ENCODE data around the gene MED16. TPM values are rescaled to one million over a fixed set of nuclear protein-coding genes. Genes with fewer than 3 reads are reported as not detected.
"Not testable (repeated sequence)": the region's sequence is repeated elsewhere in the genome, so short reads cannot be mapped to it uniquely, and the experiment has no call there.

Gene MED16
- total RNA-seq, 1 experiment from 2014 or later, result 10.8 TPM

DNA sequence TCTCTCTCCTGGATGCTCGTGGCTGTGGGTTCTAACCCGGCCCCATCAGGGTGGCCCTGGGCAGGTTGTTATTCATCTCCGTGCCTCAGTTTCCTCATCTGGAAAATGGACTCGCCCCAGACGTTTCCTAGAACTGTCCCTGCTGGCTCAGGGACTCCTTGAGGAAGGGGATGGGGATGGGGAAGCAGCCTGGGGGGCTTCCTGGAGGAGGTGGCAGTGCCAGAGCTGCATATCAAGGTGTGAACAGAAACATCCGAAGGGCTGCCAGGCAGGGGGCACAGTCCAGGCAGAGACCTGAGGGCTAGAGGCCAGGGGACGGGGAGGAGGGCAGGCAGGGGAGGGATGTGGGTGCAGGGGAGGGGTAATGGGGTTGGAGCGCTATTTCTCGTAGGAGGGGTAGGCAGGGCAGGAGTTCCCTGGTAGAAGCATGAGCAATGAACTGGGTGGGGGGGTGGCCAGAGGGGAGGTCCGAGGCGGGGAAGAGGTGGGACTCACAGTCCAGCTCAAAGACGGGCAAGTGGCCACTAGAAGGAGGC, 44.5 kb downstream of the MED16 start:
- Histone ChIP-seq H3K27ac (ENCODE audit: low read length) (no peak overlapping the region), H3K4me1 (ENCODE audit: low read length) (no peaks in the 10 kb centered on the region), H3K4me3 (ENCODE audit: low read length) (no peak overlapping the region), H3K36me3 (ENCODE audit: insufficient read depth, low read length) (no peaks in the 10 kb centered on the region), H3K4me2 (ENCODE audit: low read depth, low read length, poor library complexity, severe bottlenecking) (no peak overlapping the region), H4K20me1 (ENCODE audit: insufficient read depth, low read depth, low read length) (no peaks in the 10 kb centered on the region), H3K9me3 (ENCODE audit: low read length) (no peaks in the 10 kb centered on the region), H2AFZ (ENCODE audit: low read length) (no peak overlapping the region), H3K9ac (ENCODE audit: low read length) (no peak overlapping the region), H3K9me2 (replicated peaks; ENCODE audit: insufficient read depth, low read length) (no peaks in the 10 kb centered on the region), H3K27me3 (ENCODE audit: low read length) (no peaks in the 10 kb centered on the region), H3K79me2 (ENCODE audit: low read length) (no peaks in the 10 kb centered on the region)
- DNase-seq, result no peak

DNA sequence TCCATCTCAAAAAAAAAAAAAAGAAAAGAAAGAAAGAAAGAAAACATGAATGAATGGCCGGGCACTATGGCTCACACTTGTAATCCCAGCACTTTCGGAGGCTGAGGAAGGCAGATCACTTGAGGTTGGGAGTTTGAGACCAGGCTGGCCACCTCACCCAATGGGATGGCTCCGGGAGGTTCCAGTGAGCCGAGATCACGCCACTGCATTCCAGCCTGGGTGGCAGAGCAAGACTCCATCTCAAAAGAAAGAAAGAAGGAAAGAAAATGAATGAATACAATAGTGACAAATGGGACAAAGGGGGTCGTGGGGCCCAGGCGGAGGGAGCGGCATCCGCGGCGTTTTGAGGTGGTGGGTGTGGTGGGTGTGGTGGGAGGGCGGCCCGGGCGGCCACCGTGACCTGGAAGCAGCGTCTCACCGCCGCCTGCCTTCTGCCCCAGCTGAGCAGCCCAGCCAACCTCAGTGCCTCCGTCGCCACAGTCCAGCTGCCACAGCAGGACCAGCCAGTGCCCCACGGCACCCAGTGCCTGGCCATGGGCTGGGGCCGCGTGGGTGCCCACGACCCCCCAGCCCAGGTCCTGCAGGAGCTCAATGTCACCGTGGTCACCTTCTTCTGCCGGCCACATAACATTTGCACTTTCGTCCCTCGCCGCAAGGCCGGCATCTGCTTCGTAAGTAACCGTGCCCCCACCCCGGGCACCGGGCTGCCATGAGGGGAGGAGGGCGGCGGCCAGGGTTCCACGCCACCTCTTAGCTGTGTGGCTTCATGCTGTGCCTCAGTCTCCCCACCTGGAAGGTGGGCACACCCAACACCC, 47.1 kb downstream of the MED16 start:
- H3K4me2 ChIP-seq (ENCODE audit: low read depth, low read length, poor library complexity, severe bottlenecking), result no peak overlapping the region

DNA sequence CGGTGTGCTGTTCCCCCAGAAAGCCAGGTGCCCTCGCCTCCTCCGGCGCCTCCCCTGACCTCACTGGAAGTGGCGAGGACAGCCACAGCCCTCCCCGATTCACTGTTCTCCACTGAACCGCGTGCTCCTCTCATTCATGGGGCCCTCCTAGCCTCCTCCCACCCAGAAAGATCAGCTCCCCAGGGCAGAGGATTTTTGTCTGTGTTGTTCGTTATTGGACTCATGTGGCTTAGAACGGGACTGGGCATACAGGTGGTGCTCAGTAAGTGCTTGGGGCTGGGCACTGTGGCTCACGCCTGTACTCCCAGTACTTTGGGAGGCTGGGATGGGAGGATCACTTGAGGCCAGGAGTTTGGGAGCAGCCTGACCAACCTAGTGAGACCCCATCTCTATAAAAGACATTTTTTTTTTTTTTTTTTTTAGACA, 48.4 kb downstream of the MED16 start:
- H3K27me3 ChIP-seq (ENCODE audit: low read length), result no peaks in the 10 kb centered on the region
- no peak overlapping the region for H3K4me2 ChIP-seq (ENCODE audit: low read depth, low read length, poor library complexity, severe bottlenecking)
- no peak for DNase-seq

More for the DNA sequence above, 47.1 kb downstream of the MED16 start:
- Histone ChIP-seq H3K9me2 (replicated peaks; ENCODE audit: insufficient read depth, low read length) (no peaks in the 10 kb centered on the region), H4K20me1 (ENCODE audit: insufficient read depth, low read depth, low read length) (no peaks in the 10 kb centered on the region), H3K4me3 (ENCODE audit: low read length) (no peak overlapping the region), H3K79me2 (ENCODE audit: low read length) (no peaks in the 10 kb centered on the region), H3K4me1 (ENCODE audit: low read length) (no peaks in the 10 kb centered on the region), H3K36me3 (ENCODE audit: insufficient read depth, low read length) (no peaks in the 10 kb centered on the region), H2AFZ (ENCODE audit: low read length) (no peak overlapping the region), H3K27ac (ENCODE audit: low read length) (no peak overlapping the region), H3K9me3 (ENCODE audit: low read length) (no peaks in the 10 kb centered on the region), H3K9ac (ENCODE audit: low read length) (no peak overlapping the region), H3K27me3 (ENCODE audit: low read length) (no peaks in the 10 kb centered on the region)
- no peak for DNase-seq

DNA sequence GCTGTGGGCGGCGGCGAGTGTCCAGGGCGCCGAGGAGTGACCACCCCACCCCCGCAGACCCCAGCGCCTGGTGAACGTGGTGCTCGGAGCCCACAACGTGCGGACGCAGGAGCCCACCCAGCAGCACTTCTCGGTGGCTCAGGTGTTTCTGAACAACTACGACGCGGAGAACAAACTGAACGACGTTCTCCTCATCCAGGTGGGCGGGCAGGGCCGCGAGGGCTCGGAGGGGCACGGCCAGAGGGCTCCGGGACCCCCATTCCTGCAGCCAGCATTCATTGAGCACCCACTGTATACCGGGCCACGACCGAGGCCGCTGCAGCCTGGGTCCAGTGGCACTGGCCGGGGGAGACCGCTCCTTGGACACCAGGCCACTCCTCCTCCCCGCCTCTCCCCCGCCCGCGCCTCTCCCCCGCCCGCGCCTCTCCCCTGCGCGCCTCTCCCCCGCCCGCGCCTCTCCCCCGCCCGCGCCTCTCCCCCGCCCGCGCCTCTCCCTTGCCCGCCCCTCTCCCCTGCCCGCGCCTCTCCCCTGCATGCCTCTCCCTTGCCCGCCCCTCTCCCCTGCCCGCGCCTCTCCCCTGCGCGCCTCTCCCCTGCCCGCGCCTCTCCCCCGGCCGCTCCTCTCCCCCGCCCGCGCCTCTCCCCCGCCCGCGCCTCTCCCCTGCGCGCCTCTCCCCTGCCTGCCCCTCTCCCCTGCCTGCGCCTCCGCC, 49.0 kb downstream of the MED16 start:
- H3K4me2 ChIP-seq (ENCODE audit: low read depth, low read length, poor library complexity, severe bottlenecking), result no peak overlapping the region

More for the DNA sequence above, 48.4 kb downstream of the MED16 start:
- Histone ChIP-seq H3K79me2 (ENCODE audit: low read length) (no peaks in the 10 kb centered on the region), H3K9me2 (replicated peaks; ENCODE audit: insufficient read depth, low read length) (no peaks in the 10 kb centered on the region), H3K4me3 (ENCODE audit: low read length) (no peak overlapping the region), H3K36me3 (ENCODE audit: insufficient read depth, low read length) (no peaks in the 10 kb centered on the region), H3K9me3 (ENCODE audit: low read length) (no peaks in the 10 kb centered on the region), H3K4me1 (ENCODE audit: low read length) (no peaks in the 10 kb centered on the region), H2AFZ (ENCODE audit: low read length) (no peak overlapping the region), H3K27ac (ENCODE audit: low read length) (no peak overlapping the region), H4K20me1 (ENCODE audit: insufficient read depth, low read depth, low read length) (no peaks in the 10 kb centered on the region), H3K9ac (ENCODE audit: low read length) (no peak overlapping the region)

DNA sequence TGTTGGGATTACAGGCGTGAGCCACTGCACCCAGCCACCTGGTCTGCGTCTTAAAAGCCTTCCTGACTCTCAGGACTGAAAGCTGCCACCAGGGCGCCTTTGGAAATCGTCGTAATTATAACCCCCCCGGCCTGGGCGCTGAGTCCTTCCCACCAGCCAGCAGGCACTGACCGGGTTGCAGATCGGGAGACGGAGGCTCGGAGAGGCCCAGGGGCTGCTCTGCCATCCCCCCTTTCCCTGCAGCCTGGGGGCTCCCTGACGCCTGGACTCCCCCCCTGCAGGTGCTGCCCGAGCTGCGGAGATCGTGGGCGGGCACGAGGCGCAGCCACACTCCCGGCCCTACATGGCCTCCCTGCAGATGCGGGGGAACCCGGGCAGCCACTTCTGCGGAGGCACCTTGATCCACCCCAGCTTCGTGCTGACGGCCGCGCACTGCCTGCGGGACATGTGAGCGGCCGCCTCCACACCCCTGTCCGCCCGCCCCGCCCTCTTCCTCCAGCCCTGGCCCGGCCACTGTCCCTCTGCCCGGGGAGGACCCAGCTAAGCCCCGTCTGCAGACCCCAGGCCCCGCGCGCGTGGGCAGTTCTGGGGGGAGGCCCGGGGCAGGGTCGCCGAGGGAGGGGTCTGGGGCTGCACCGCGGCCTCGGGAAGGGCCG, 49.7 kb downstream of the MED16 start:
- Histone ChIP-seq H3K4me2 (ENCODE audit: low read depth, low read length, poor library complexity, severe bottlenecking) (no peak overlapping the region), H2AFZ (ENCODE audit: low read length) (no peak overlapping the region), H3K4me1 (ENCODE audit: low read length) (no peaks in the 10 kb centered on the region), H3K9me3 (ENCODE audit: low read length) (no peaks in the 10 kb centered on the region), H3K4me3 (ENCODE audit: low read length) (no peak overlapping the region), H3K9ac (ENCODE audit: low read length) (no peak overlapping the region), H3K27ac (ENCODE audit: low read length) (no peak overlapping the region), H3K79me2 (ENCODE audit: low read length) (no peaks in the 10 kb centered on the region), H4K20me1 (ENCODE audit: insufficient read depth, low read depth, low read length) (no peaks in the 10 kb centered on the region), H3K36me3 (ENCODE audit: insufficient read depth, low read length) (no peaks in the 10 kb centered on the region), H3K9me2 (replicated peaks; ENCODE audit: insufficient read depth, low read length) (no peaks in the 10 kb centered on the region), H3K27me3 (ENCODE audit: low read length) (no peaks in the 10 kb centered on the region)
- no peak for DNase-seq

More for the DNA sequence above, 49.0 kb downstream of the MED16 start:
- Histone ChIP-seq H3K27ac (ENCODE audit: low read length) (no peak overlapping the region), H4K20me1 (ENCODE audit: insufficient read depth, low read depth, low read length) (no peaks in the 10 kb centered on the region), H3K9ac (ENCODE audit: low read length) (no peak overlapping the region), H3K4me3 (ENCODE audit: low read length) (no peak overlapping the region), H3K9me3 (ENCODE audit: low read length) (no peaks in the 10 kb centered on the region), H3K36me3 (ENCODE audit: insufficient read depth, low read length) (no peaks in the 10 kb centered on the region), H3K9me2 (replicated peaks; ENCODE audit: insufficient read depth, low read length) (no peaks in the 10 kb centered on the region), H3K27me3 (ENCODE audit: low read length) (no peaks in the 10 kb centered on the region), H2AFZ (ENCODE audit: low read length) (no peak overlapping the region), H3K79me2 (ENCODE audit: low read length) (no peaks in the 10 kb centered on the region), H3K4me1 (ENCODE audit: low read length) (no peaks in the 10 kb centered on the region)
- no peak for DNase-seq

DNA sequence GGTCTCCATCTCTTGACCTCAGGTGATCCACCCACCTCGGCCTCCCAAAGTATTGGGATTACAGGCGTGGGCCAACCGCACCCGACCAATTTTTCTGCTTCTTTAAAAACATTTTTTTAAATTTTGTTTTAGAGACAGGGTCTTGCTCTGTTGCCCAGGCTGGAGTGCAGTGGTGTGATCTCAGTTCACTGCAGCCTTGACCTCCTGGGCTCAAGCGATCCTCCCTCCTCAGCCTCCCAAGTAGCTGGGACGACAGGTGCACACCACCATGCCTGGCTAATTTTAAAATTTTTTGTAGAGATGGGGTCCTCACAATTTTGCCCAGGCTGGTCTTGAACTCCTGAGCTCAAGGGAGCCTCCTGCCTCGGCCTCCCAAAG, 50.2 kb downstream of the MED16 start:
- DNase-seq; H3K4me1 ChIP-seq (ENCODE audit: low read length); H3K9me3 ChIP-seq (ENCODE audit: low read length); H3K27me3 ChIP-seq (ENCODE audit: low read length); H3K4me3 ChIP-seq (ENCODE audit: low read length); H3K36me3 ChIP-seq (ENCODE audit: insufficient read depth, low read length); H3K4me2 ChIP-seq (ENCODE audit: low read depth, low read length, poor library complexity, severe bottlenecking); H3K27ac ChIP-seq (ENCODE audit: low read length); H3K9ac ChIP-seq (ENCODE audit: low read length); H4K20me1 ChIP-seq (ENCODE audit: insufficient read depth, low read depth, low read length); H3K9me2 ChIP-seq (replicated peaks; ENCODE audit: insufficient read depth, low read length); H2AFZ ChIP-seq (ENCODE audit: low read length); H3K79me2 ChIP-seq (ENCODE audit: low read length): not testable (repeated sequence)

DNA sequence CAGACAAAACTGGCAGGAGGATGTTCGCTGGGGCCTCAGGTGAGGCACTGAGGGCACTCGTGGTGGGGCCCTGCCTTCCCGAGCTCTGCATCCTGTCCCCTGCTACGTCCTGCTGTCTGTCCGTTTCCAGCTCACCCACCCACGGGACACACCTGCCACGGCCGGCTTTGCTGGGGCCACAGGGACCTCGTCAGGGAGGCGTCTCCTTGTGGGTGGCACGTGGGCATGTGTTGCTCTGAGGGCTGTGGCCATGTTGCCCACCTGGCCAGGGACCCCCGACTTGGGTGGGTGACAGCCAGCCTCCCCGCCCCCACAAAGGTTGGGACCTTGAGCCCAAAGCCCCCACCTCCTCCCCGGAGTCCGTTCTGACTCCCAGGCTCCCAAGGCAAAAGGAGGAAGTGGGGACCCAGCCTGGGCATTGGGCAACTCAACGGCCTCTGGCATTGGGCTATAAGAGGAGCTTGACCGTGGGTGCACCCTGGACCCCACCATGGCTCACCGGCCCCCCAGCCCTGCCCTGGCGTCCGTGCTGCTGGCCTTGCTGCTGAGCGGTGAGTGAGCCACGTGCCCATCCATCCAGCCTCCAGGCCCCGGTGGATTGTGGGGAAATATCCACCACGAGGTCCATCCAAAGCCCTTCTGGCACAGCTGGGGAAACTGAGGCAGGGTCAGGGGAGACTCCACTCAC, 52.3 kb downstream of the MED16 start, which contains the start of gene PRTN3:
Gene PRTN3 (plus strand): TSS at position 481 of the 688 bp plus-strand sequence. CDS start 10 bp downstream, at position 491.
- Histone ChIP-seq H3K79me2 (ENCODE audit: low read length) (no peaks in the 10 kb centered on the region), H3K4me1 (ENCODE audit: low read length) (no peaks in the 10 kb centered on the region), H2AFZ (ENCODE audit: low read length) (no peak within 1 kb of the TSS), H3K9me3 (ENCODE audit: low read length) (no peaks in the 10 kb centered on the region), H4K20me1 (ENCODE audit: insufficient read depth, low read depth, low read length) (no peaks in the 10 kb centered on the region), H3K4me3 (ENCODE audit: low read length) (no peak within 1 kb of the TSS), H3K9me2 (replicated peaks; ENCODE audit: insufficient read depth, low read length) (no peaks in the 10 kb centered on the region), H3K4me2 (ENCODE audit: low read depth, low read length, poor library complexity, severe bottlenecking) (no peak within 1 kb of the TSS), H3K9ac (ENCODE audit: low read length) (no peak within 1 kb of the TSS), H3K27ac (ENCODE audit: low read length) (no peak within 1 kb of the TSS), H3K36me3 (ENCODE audit: insufficient read depth, low read length) (no peaks in the 10 kb centered on the region), H3K27me3 (ENCODE audit: low read length) (no peaks in the 10 kb centered on the region)
- no peak for DNase-seq

Measured in Karpas-422 (cell line).